Measurements from ENCODE around the gene LEF1. TPM values are rescaled to one million over a fixed set of nuclear protein-coding genes. Genes with fewer than 3 reads are reported as not detected.

The LEF1 gene
- total and polyA plus RNA-seq, 2 donors (not counting 3 experiments of a cell fraction or from before 2014, with no cell fraction given) = 0.46 TPM; not detected in 1

- no peaks in the 10 kb centered on the region for H3K79me2 ChIP-seq (ENCODE audit: control insufficient read depth, insufficient read depth, low read length)
- H3K27ac ChIP-seq (ENCODE audit: insufficient read depth, low read depth, low read length) = no peak overlapping the region
- H3K9me3 ChIP-seq (replicated peaks; ENCODE audit: control insufficient read depth, insufficient read depth, low read length) = no peaks in the 10 kb centered on the region
- H3K4me1 ChIP-seq (ENCODE audit: control insufficient read depth, extremely low read depth, insufficient read depth, low read length) = no peaks in the 10 kb centered on the region
- H3K4me2 ChIP-seq (ENCODE audit: insufficient read depth, low read length) = no peak overlapping the region
- H2AFZ ChIP-seq (ENCODE audit: low read depth, low read length) = no peak overlapping the region
- ChIA-PET CTCF (no interaction called here), POLR2A (no interaction called here)
- FAIRE-seq = no peak
- H3K36me3 ChIP-seq (ENCODE audit: control insufficient read depth in 2 of 2, extremely low read depth in 1 of 2, insufficient read depth in 2 of 2, low read length in 2 of 2) = no peaks in the 10 kb centered on the region
- H3K9ac ChIP-seq (replicated peaks; ENCODE audit: extremely low read depth, insufficient read depth, low read length) = no peak overlapping the region
- no peaks in the 10 kb centered on the region for H4K20me1 ChIP-seq (replicated peaks; ENCODE audit: control insufficient read depth, extremely low read depth, insufficient read depth, low read length)
- BruUV-seq (replicated peaks) = no TSS peak
- dilution Hi-C loops (cut with MboI; ENCODE audit: extremely low pct_ligation_motif_present, low sequenced_read_pairs) (no loop called here), intact Hi-C loops (cut with micrococcal nuclease) (no loop called here)
- H3K9me1 ChIP-seq (replicated peaks; ENCODE audit: control insufficient read depth, extremely low read depth, insufficient read depth, low read length) = no peaks in the 10 kb centered on the region
- peaks cover 1 to 2% of the 10 kb centered on the region in 2 experiments for H3K27me3 ChIP-seq (ENCODE audit: control insufficient read depth in 2 of 2, insufficient read depth in 2 of 2, low read length in 2 of 2)
- no peak for DNase-seq (ENCODE audit: low read depth, low spot score)
- TF ChIP-seq CTCF (IDR thresholded peaks at IDR 0.05; ENCODE audit: extremely low read depth in 1 of 2, insufficient read depth in 1 of 2, low read depth in 1 of 2, low read length in 2 of 2) (no peak), JUN (IDR thresholded peaks at IDR 0.05; ENCODE audit: borderline replicate concordance, insufficient read depth, insufficient read length, low read depth) (no peak), POLR2A (IDR thresholded peaks at IDR 0.05; ENCODE audit: low read depth, low read length) (no peak), GATA2 (IDR thresholded peaks at IDR 0.05; ENCODE audit: insufficient read depth, insufficient read length, low read depth, low read length) (no peak), FOS (IDR thresholded peaks at IDR 0.05; ENCODE audit: borderline replicate concordance, insufficient read depth, low read length) (no peak), MYC (IDR thresholded peaks at IDR 0.05; ENCODE audit: low read depth, low read length) (no peak), EZH2 (IDR thresholded peaks at IDR 0.05; ENCODE audit: borderline replicate concordance, low read depth, low read length, severe bottlenecking) (no peak)
- no peak overlapping the region for H3K4me3 ChIP-seq (replicated peaks in 1 of 3; ENCODE audit: insufficient read depth in 1 of 3, low read depth in 1 of 3, low read length in 3 of 3)
These were observed 57.0 kb downstream of the LEF1 start for GRCh38 chr4:108111781-108112180.

Measured in endothelial cell of umbilical vein (primary cell).